HG03565 (cell line): Measurements from ENCODE around the gene HAPSTR1.
"Not testable (repeated sequence)": the region's sequence is repeated elsewhere in the genome, so short reads cannot be mapped to it uniquely, and the experiment has no call there.

Source experiments
- ATAC-seq: cut with Tn5 transposase; IDR thresholded peaks from one replicate; pipeline ENCODE4 v1.9.1; 2021; ENCODE audit warnings: mild to moderate bottlenecking, moderate library complexity; ENCODE audit not compliant: unreplicated experiment

HAPSTR1 gene

DNA sequence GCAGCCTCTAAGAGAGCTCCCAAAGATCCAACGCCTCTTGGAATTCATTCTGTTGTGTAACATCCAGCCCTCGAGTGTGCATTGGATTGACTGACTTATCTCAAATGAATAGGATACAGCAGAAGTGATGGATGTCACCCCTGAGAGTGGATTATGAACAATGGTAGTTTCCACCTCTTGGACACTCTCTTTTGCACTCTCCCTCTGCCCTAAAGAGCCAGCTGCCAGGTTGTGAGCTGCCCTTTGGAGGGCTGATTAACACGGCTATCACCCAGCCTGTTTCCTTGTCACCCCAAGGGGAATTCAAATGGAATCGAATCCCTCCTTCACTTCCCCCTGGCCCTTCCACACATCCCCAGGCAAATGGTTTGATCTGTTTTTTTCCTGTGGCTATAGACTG, 21.2 kb upstream of the HAPSTR1 start:
- no peak for ATAC-seq

DNA sequence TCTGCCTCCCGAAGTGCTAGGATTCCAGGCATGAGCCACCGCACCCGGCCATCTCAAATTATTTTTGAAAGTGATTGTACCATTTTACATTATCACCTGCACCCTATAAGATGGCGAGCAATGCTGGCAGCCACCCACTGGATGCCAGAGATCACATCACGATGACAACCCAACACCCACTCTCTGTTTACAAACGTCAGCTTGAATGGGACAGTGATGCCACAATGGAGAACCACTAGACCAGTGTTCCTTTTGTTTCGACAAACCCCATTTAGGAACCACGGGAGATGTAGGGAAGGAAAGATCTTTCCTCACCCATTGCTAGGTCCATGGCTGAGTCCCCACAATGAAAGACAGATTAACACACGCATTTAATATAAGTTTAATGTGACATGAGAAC, 20.1 kb upstream of the HAPSTR1 start:
- no peak for ATAC-seq

DNA sequence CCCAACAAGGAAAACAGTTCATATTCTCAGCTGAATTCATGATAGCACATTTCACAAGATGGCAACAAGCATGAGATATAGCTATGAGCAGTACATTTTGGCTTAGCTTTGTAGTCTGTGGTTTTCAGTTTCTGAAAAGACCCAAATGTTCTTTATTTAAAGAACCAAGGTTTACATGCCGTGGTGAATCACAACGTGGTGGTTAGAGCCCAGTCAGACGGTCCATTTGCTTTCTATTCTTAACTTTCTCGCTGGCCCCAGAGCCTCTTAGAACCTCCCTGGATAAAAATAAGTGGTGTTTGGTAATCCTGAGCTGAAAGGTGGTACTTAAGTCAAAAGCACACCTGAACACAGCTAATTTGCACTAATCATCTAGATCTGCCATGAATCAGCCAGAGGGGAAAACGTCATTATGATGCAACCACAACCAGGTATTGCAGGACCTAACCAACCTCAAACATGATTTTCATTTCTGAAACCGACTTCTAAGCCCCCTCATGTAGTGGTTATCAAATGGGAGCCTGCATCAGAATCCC, 18.6 kb upstream of the HAPSTR1 start:
- peak; percentile 59 for ATAC-seq

DNA sequence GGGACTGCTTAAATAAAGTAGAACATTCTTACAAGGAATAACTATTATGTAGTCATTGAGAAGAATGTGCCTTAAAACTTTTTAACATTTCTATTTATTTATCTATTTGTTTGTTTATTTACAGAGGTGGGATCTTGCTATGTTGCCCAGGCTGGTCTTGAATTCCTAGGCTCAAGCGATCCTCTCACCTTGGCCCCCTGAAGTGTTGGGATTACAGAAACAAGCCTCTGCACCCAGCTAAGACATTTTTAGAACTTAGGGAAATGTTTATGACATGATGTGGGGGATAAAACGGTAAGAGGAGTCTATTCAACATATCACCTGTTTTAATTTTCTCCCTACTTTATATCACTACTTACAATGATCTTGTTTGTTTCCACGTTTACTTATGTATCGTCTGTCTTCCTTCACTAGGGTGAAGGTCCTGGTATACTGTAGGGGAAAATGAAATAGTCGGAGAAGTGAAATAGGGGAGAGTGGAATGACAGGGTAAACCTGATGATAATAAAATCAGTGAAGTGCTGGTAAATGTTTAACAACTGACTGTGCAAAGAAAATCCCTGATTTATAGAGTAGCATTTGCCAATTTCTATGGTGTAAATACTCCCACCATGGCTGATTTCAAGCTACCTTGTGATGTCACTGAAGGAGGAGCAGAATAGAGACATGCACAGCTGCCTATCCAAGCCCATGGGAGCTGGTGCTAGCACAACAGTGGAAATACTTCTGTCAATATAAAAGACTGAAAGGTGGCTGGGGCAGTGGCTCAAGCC, 16.0 kb upstream of the HAPSTR1 start:
- no peak for ATAC-seq

DNA sequence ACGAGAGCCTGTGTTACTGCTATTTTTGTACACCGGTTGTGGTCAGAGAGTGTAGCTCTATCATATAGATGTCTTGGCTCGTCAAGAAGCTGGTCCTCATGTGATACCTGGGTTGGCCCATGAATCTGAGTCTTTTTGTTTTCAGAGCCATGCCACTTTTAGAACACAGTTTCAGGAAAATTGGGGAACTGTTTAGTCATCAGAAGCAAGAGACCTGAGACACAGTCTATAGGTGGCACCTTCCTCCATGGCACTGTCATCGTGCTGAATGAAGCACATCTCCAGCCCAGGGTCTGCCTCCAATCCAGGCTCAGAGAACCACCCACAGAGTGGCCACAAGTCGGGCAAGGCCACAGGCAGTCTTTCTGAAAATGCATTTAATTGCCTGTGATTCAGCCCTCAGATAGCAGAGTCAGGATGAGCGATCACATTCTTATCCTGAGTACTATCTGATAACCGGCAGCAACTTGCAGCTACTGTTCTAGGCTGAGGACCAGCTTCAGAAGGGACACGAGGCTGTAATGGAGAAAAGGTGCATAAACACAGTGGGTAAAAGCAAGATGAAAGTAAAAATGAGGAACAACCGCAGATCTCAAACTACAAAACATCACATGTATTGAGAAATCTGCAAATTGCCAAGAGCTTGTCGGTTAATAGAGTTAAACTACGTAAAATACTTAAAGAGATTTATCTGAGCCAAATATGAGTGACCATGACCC, 14.2 kb upstream of the HAPSTR1 start:
- ATAC-seq, result no peak

DNA sequence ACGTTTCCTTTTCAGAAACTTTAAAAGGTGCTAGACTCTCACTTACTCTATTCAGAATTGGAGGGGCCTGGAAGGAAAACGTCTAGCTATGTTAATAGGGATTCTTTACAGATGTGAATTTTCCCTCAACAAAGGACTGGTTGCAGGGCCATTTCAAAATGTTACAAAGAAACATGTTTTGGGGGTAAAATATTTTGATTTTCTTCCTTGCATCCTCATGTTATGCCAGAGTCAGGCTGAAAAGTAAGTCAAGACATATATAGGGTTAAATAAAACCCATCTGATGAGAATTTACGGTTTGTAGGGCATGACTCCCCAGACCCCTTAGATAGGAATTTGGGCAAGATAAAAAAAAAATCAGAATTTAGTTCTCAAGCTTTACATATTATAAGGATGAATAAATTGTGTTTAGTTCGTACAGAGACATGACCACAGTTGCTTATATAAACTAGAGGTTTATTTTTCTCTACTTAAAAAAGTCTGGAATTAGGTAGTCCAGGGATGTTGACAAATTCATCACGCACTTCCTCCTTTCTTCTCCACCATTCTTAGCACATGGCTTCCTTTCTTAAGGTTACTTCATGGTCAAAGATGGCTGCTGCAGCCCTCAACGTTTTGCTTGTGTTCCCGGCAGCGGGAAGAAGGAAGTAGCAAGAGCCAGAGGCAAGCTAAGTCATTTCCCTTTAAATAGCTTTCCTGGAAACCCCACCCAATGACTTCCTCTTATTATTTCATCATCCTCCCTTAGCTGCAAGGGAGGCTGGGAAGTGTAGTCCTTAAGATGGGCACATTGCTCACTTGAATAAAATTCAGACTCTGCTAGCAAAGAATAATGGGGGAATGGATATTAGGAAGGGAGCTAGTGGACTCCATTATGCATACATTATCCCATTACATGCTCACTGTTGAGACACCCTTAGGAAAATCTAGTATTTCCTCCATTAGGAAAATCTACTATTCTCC, 12.7 kb upstream of the HAPSTR1 start:
- ATAC-seq, result not testable (repeated sequence)

DNA sequence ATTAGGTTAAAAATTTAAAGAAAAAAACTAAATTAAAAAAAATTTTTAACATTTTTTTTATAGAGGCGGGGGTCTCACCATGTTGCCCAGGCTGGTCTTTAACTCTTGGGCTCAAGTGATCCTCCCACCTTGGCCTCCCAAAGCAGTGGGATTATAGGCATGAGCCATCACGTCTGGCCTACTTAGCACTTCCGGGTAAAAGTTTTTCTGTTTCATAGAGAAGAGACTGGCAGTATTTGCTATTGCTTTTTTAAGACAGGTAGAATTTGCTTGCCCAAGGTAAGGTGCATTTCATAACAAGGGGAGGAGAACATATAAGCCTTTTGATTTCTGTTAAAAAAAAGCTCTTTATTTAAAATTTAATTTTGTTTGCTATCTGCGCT, 12.0 kb upstream of the HAPSTR1 start:
- no peak for ATAC-seq

DNA sequence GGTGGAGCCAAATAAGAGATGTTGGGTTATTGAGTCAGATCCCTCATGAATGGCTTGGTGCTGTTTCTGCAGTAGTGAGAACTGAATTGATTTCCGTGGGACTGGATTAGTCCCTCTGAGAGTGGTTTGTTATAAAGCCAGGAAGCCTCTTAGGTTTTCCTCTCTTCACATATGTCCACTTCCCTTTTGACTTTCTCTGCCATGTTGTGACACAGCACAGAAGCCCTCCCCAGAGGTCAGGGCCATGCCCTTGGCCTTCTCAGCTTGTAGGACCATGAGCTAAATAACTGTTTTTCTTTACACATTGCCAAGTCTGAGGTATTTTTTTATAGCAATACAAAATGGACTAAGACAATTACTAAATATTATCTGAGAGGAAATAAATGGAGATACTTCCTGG, 10.3 kb upstream of the HAPSTR1 start:
- no peak for ATAC-seq

DNA sequence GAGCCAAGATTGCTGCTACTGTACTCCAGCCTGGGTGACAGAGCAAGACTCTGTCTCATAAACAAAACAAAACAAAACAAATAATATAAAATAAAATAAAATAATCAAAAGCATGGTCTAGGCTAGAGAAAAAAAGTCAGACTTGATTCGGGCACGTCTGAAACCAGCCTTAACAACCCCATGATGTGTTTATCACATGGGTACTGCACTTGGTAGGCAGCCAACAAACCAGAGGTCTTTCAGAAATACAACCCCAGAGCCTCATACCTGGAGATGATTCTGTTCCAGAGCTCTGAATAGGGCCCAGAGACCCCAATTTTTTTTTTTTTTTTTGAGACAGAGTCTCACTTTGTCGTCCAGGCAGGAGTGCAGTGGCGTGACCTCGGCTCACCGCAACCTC, 9.6 kb upstream of the HAPSTR1 start:
- no peak for ATAC-seq

DNA sequence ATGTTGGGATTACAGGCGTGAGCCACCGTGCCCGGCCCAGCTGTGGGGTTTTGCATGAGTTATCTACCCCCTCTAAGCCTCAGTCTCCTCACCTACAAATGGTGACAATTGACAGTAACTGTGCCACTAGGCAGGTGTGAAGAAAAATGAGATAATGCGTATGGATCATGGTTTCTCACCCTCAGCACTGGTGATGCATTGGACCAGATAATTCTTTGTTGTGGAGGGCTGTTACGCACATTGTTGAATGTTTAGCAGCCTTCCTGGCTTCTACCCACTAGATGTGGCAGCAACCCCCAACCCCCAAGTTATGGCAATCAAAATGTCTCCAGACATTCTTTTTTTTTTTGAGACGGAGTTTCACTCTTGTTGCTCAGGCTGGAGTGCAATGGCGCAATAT, 9.0 kb upstream of the HAPSTR1 start:
- ATAC-seq, result no peak

DNA sequence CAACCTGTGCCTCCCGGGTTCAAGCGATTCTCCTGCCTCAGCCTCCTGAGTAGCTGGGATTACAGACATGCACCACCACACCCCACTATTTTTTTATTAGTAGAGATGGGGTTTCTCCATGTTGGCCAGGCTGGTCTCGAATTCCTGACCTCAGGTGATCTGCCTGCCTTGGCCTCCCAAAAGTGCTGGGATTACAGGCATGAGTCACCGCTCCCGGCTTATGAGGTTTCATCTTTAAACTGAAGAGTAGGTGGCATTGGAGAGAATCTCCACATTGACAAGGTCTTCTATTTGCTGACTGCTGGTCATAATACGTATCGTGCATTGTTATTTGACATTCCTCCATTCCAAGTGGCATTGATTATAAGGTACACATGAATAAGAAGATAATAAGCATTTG, 3.7 kb upstream of the HAPSTR1 start:
- ATAC-seq, result not testable (repeated sequence)

DNA sequence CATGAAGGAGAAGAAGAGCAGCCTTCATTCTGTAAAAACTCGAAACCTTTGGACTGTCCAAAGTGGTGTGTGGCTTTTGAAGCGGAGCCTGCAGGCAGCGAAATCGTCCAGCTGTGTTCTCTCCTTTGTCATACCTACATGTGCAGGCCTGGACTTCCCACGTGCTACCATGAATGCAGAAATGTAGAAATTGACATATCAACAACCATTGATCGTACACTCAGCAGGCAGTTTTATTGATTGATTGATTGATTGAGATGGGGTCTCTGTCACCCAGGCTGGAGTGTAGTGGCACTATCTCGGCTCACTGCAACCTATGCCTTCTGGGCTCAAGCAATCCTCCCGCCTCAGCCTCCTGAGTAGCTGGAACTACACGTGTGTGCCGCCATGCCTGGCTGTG, 2.6 kb upstream of the HAPSTR1 start:
- ATAC-seq, result no peak

DNA sequence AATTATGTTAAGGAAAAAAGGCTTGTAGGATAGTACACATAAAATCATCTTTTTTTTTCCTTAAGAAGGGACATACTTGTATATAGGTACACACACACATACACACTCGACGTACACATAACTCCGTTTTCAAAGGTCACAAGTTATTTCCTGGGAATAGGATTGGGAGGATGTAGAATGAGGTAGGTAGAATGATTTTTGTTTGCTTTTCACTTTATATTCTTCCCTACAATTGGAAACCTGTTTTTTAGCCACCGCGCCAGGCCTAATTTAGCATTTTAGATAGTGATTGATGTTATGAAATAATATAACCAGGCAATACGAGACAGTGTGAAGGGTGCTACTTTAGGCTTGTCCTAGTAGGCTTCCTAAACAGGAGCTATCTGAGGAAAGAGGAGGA, 1.8 kb upstream of the HAPSTR1 start:
- no peak for ATAC-seq

DNA sequence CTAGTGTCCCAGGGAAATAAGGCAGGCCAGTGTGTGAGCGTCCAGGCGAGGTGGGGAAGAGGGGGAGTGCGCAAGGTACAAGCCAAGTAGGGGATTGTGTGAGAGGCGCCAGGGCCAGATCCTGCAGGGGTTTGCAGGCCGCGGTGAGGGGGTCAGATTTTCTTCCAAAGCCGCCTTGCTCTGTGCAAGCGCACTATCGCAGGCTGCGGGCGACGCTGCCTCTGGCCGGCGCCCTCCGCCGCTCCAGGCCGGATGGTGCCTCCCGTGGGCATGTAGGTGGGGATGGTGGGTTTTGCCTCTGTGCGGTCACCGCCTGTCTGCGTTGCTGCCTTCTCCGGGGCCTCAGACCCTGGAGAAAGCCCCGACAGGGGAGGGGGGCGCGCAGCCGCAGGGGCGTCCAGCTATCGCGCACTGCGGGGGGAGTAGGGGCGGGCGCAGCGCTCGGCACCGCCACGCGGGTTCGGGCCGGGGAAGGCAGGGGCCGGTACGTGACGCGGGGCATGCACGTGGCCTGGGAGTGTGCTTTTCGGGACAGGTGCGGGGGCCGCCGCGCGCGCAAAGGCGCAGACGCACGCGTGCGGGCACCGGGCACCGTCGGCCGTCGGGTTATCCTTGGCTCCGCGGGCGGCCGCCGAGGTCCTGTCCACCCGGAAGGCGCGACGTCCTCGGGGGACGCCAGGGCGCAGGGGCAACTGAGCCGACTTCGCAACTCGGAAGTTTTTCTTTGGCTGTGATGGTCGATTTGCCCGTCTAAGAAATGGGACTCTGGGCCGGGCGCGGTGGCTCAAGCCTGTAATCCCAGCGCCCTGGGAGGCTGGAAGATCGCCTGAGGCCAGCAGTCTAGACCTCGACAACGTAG, 1.1 kb upstream of the HAPSTR1 start:
- no peak for ATAC-seq

DNA sequence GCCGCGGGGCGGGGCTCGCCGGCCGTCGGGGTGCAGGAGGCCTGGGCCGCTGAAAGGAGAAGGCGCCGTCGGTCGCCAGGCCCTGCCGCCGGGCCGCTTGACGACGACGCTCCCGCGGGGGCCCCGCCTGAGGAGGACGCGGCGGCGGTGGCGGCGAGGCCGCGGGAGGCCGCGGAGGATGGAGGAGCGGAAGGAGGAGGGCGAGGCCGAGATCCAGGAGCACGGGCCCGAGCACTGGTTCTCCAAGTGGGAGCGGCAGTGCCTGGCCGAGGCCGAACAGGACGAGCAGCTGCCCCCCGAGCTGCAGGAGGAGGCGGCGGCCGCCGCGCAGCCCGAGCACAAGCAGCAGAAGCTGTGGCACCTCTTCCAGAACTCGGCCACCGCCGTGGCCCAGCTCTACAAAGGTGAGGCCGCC, 430 bp downstream of the HAPSTR1 start:
- peak; percentile 9 for ATAC-seq

DNA sequence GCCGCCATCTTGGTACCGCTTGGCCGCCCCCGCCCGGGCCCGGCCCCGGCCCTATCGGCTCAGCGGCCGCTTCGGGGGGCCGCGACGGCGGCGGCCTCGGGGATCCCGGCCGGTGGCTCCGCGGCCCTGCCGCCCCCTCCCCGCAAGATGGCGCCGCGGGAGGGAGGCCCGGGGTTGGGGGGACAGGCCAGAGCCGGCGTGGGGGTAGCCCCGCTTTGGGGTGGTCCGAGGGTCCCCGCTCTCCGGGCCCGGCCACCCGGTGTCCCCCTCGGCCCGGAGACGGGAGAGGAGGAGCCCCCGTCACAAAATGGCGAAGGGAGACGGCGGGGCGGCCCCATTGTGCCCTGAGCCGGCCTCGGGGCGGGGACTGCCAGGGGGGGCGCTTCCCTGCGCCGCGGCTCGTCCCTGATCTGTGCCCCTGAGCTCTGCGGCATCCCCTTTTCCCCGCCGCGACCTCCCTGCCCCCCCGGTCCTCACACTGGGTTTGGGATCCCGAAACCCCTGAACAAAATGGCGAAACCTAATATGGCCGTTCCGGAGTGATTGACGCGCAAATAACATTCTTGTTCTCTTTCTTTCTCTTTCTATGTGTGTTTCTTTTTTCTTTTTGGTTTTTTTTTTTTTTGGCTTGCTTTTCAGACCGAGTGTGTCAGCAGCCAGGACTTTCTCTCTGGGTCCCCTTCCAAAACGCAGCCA, 986 bp downstream of the HAPSTR1 start:
- ATAC-seq, result peak; percentile 3

DNA sequence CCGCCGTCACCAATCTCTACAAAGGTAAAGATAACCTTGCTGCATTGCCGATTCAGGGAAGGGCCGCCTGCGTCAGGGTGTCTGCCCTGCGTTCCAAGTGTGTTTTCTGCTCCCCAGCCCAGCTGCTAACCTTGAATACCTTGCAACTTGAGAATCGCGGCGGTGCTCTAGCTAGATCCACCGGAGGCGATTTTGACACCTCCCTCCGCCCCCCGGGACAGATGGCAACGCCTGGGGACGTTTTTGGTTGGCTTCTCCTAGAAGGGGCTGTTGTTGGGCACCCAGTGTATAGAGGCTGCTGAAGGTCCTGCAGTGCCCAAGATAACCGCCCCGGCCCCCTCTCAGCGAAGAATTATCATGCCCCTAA, 1.5 kb downstream of the HAPSTR1 start:
- ATAC-seq, result no peak

DNA sequence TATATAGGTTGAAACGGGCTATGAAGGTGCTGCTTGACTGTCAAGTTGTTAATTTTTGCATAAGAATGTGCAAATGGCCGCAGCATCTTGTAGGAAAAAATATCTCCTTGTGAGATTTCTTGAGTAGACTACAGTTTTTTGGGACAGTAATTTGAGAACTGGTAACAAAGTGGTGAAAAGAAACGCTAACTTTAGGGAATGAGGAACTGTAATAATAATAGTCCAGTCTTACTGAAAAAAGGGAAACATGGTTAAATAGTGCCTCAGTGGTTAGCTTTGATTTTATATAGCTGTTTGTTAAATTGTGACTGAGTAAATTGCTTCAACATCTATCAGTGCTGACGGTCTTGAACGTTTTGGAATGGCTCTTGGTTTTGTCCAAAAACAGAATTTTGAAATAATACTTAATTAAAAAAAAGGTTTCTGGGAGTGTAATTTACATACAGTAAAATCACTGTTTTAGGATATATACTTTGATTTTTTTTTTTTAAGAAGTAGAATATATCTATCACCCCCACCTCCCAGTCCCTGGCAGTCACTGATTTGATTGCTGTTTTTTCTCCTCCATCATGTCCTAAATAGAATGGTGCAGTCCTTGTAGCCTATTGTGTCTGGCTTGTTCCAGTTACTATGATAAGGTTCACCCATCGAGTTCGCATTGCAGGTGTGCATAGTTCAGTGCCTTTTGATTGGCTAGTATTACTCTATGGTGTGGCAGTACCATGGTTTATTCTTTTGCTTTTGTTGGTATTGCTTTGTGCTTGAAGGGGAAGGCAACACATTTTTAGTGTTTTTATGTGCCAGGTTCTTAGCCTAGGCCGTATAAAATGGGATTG, 2.8 kb downstream of the HAPSTR1 start:
- no peak for ATAC-seq

DNA sequence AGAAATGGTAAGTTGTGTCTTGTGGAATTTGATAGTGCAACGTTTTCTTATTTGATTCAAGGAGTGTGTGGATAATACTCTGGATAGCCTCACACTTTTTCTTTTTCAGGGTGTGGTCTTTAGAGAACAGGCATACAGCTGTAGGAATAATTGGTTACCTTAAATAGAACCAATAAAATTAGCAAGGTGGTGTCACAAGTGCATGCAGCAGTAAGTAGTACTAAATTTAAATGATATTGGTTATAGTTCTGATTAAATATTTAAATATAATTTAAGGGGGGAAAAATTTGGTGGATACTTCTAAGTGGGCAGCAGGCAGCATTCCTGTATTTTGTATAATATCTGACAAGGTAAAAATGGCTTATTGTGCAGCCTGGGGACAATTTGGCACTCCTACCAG, 3.7 kb downstream of the HAPSTR1 start:
- ATAC-seq, result no peak
